DMS79 treated with DMSO at 0.1 percent for 48 hours (cell line): ENCODE measurements around the gene MUCL3.
"Not testable (repeated sequence)": the region's sequence is repeated elsewhere in the genome, so short reads cannot be mapped to it uniquely, and the experiment has no call there.

ENCODE experiments used
- DNase-seq: peaks from one replicate; lab custom pipeline; 2025; lab: John Stamatoyannopoulos, UW

The MUCL3 gene

GRCh38 chr6:30913721-30914075 lies 27.1 kb upstream of the MUCL3 start:
- no peak for DNase-seq

- peak; percentile 83 for DNase-seq
These were observed 26.5 kb upstream of the MUCL3 start, which contains the start of gene VARS2 for GRCh38 chr6:30914076-30914853. Gene VARS2, plus strand, starts transcription at chr6:30914238. Its CDS starts 599 bp downstream, at chr6:30914837.

DNA sequence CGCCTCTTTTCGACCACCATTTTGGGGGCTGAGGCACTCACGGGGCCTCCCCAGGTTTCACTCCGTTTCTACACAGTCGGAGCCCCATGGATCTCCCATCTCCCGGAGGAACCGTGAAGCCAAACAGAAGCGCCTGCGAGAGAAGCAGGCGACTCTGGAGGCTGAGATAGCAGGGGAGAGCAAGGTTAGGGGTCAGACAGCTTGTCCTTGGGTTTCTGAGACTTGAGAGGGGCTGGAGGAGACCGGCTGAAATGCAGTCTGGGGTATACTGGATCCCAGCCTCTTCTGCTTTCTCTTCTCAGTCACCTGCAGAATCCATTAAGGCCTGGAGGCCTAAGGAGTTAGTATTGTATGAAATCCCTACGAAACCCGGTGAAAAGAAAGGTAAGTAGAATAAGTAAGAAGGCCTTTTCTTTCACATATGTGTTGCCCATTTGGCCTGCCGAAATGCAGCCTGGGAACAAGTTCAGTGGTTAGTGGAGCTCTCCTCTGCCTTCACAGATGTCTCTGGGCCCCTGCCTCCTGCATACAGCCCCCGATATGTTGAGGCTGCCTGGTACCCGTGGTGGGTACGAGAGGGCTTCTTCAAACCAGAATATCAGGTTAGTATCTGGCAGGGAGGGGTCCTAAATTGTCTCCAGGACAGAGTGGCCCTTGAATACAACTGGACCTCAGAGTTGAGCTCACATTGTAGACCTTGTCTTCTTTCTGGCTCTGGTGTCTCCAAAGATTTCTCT lies 25.8 kb upstream of the MUCL3 start:
- no peak for DNase-seq

DNA sequence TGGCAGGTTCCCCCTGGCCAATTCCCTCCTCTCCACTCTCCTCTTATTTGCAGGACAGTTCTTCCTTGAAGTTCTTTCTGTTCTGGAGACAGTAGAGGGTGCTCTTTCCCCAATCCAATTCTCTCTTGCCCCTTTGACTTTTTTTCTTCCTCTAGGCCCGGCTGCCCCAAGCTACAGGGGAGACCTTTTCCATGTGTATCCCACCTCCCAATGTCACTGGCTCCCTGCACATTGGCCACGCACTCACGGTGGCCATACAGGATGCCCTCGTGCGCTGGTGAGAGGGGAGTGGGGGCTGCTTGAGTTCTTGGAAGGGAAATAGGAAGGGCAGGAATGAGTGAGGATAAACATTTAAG lies 25.2 kb upstream of the MUCL3 start:
- peak; percentile 40 for DNase-seq

DNA sequence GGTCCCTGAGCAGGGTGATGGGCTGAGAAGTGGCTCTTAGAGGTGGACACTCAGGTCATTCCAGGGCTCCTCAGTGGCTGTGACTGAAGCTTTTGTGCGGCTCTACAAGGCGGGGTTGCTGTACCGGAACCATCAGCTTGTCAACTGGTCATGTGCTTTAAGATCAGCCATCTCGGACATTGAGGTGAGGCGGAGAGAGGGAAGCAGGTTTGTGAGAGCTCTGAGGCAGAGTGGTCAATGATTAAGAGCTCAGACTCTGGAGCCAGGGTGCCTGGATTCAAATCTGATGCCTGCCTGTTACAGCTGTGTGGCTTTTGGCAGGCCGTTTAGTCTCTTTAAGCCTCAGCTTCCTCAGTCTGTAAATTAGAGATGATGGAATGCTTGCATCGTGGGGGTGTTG lies 23.7 kb upstream of the MUCL3 start:
- no peak for DNase-seq

DNA sequence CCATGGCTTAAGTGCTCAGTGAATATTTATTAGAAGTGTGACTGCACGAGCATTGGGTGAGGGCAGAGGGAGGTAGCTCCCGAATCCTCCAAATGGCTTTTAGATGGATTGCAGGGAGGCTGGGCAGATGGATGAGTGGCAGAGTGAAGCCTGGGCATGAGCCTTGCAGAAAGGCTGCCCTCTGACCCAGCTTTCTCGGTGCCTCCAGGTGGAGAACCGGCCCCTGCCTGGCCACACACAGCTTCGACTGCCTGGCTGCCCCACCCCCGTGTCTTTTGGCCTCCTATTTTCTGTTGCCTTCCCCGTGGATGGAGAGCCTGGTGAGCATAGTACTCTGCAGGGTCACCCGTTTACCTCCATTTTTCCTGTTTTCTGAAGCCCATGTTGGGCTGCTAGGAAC lies 23.3 kb upstream of the MUCL3 start:
- no peak for DNase-seq

DNA sequence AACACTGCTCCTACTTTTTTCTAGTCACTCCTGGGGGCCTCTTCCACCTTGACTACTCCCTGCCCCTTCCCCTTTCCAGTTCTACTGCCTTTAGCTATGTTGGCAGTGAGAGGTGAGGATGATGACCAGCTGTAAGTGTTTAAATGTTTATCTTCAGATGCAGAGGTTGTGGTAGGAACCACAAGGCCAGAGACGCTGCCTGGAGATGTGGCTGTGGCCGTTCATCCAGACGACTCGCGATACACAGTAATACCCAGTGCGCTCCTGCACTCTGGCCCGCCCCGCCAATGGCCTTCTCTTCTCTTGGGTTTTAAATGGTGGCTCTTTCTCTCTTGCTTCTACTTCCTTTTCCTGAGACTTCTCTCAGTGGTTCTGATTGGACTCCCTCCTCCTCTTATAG lies 22.1 kb upstream of the MUCL3 start:
- DNase-seq: no peak

- DNase-seq: no peak
These were observed 18.3 kb upstream of the MUCL3 start for GRCh38 chr6:30922447-30922852.

DNA sequence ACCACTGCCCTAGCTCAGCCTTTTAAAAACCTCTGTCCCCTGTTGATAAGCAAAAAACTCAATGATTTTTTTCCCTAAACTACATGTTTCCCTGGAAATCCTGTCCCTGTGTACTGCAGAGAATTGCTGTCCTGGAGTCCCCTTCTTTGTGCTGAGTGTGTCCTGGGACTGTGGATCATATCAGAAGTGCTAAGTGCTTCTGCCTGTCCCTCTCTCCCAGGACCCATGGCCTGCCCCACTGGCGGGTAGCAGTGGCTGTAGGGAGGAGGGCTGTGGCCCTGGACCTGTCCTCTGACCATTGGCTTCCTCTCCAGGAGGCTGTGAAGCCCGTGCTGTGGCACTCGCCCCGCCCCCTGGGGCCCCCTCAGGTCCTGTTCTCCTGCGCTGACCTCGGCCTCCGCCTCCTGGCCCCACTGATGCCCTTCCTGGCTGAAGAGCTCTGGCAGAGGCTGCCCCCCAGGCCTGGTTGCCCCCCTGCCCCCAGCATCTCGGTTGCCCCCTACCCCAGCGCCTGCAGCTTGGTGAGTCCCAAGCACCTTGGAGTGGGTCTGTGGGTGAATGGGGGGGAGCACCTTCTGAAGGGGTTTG lies 16.6 kb upstream of the MUCL3 start:
- not testable (repeated sequence) for DNase-seq

- DNase-seq: no peak
These were observed 14.1 kb upstream of the MUCL3 start for GRCh38 chr6:30926644-30927043.

DNA sequence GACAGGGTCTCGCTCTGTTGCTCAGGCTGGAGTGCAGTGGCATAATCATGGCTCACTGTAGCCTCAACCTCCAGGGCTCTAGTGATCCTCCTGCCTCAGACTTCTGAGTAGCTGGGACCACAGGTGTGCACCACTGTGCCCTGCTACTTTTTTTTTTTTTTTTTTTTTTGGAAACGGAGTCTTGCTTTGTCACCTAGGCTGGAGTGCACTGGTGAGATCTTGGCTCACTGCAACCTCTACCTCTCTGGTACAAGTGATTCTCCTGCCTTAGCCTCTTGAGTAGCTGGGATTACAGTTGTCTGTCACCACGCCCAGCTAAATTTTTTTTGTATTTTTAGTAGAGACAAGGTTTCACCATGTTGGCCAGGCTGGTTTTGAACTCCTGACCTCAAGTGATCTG lies 13.7 kb upstream of the MUCL3 start:
- DNase-seq: not testable (repeated sequence)

GRCh38 chr6:30928677-30929076 lies 12.1 kb upstream of the MUCL3 start:
- DNase-seq: no peak

DNA sequence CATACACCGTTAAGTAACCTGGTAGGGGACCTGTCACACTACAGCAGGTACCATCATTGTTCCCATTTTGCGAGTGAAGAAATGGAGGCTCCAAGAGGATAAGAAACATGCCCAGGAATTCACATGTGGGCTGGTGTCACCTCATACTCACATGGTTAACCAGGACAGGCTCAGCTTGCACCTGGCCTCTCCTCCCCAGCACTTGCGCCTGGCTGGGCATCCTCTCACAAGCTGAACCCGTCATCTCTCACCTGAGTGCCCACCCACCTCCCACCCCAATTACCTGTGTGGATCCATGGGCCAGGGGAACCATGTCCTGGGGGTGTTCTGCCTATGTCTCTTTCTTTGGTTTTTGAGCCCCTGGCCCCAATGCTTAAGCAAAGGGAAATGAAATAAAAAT lies 10.3 kb upstream of the MUCL3 start:
- no peak for DNase-seq

GRCh38 chr6:30931272-30931671 lies 9.5 kb upstream of the MUCL3 start:
- DNase-seq: no peak

DNA sequence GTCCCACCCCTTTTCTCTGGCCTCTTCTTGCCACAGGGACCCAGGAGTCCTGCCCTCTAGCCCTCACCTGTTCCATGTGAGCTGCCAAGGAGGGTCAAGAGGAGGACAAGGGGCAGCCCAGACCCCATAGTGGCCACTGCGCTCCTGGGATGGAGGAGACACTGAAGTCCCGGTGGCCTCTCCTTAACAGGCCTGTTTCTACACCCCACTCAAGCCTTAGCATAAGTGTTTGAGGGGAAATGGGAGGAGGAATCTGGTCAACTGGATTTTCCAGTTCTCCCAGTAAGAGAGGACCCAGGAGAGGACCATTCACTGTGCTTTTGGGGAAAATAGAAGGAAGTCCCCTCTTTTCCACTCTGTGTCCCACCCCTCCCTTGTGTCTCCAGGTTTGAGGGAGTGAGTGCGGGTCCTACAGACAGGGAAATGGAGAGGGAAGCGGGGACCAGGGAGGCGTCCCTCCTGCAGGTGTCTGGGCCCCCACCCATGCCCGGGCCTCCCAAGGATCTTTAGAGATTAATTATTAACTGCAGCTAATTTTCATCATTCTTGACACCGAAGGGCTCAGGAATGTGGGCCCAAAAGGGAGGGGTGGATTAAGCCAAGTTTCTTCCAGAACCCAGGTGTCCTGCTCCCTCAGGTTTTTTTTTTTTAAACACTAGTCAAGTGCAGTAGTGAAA lies 8.7 kb upstream of the MUCL3 start, which contains the start of gene SFTA2:
TSS of gene SFTA2 (minus strand) at position 202 of the 677 bp plus-strand sequence. CDS start at position 128, 74 bp downstream.
- DNase-seq: no peak

DNA sequence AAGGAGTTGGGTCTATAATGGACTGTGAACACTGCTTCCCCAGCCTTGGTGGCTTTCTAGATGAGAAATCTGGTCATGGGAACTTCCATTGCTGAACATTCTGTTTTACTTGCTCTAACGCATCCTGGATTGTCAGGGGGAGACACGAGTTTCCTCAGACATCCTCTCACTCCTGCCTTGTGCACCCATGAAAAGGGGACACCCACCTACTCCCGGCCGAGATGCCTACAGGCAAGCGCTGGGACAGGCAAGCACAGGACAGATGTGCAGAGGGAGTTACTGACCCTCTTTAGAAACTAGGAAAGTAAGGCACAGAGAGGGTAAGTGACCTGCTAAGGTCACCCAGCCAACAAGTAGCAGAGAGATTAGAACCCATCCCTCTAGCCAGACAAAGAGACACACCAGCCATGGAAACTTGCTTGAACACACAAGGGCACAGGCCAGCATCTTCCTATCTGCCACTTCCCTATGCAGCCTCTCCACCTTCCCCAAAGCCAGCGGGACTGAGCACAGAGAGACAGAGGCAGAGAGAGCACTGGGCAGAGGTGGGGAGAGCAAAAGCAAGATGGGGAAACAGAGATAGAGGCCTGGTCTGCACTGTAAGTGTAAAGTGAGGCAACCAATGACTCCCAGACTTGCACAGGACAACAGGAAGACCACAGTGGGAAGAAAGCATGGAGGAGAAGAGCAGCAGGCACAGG lies 8.0 kb upstream of the MUCL3 start:
- DNase-seq: no peak

- DNase-seq: no peak
These were observed 5.8 kb upstream of the MUCL3 start for GRCh38 chr6:30935018-30935417.

DNA sequence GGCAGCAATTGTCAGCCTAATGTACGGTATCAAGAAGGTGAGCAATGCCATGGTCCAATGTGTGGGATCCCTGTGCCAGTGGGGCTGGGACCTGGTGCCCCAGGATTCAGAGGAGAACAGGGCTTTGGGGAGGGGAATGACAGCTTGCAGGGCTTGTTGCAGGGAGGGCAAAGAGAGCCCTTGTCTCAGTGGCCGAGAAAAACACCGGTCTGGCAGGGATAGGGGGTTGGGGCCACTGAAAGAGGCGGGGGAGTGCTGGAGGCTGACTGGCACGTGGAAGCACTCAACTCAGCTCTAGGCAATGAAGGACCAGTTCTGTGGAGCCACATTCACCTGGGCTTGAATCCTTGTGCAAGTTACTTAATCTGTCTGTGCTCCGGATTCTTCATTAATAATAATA lies 3.5 kb upstream of the MUCL3 start:
- no peak for DNase-seq

DNA sequence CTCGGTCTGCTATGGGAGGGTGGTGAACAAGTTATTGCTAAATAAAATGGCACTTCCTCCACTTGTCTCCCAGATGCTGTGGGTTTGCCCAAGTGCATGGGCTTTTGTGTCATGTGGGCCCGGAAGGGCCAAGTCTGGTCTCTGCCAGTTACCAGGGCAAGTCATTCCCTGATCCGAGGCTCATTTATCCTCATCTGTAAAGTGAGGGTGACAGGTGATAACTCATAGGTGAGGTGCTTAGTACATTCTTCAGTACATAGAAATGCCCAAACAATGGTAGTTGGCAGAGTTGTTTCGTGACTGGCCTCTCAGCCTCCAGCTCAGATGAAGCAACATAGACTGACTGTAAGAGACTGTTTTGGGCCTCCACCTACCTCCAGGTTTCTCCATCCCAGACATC lies 2.0 kb upstream of the MUCL3 start:
- DNase-seq: no peak

DNA sequence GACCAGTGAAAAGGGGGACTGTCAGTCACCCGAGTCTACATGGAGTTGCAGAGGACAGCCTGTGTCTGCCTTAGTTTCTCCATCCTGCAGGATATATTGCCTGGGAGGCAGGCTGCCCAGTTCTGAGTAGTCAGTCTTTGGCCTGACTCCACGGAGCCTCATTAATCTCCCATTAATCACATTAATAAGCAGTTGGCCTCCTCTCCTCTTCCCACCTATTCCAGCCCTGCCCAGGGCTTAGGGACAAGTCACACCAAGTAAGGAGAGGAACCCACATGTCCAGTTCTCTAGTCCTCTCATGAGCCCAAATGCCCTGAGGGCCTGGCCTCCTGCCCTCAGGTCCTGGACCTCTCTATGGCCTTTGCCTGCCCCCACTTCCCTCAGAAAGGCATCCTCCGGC lies 1.3 kb upstream of the MUCL3 start:
- DNase-seq: no peak

DNA sequence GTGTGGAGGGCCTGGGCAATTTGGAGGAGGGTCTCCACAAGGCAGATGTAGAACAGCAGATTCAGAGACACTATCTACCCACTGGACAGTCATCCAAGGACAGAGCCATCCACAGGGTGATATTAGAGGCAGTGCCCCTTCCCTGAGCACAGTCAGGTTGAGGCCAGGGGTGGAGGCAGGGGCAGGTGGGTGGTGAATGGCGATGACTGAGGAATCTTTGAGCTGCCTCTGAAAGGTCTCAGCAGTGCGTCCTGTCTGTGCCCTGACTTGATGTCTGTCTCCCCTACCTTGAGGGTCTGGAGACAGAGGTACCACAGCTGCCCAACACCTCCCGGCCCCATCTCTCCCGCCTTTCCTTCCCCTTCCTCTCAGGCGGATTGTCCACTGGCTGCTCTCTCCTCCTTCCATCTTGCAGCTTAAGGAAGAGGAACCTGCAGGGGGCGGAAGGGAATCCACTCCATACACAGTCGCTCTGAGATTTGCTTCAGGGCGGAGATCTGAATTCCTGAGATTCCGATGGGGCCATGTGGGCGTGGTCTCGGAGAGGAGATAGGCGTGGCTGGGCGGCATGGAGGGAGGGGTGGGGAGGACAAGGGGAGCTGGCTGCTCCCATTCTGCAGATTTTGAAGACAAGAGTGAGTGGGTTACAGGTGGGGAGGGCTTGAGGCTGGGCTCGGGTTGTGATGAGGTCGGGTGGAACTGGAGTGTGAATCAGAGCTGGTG lies 1.7 kb downstream of the MUCL3 start:
- DNase-seq: no peak
